GM21360 (cell line): Measurements from ENCODE around the gene EMC9.

Source experiments
- ATAC-seq: cut with Tn5 transposase; IDR thresholded peaks from one replicate; pipeline ENCODE4 v1.9.1; 2021; ENCODE audit warnings: mild to moderate bottlenecking, moderate library complexity; ENCODE audit not compliant: unreplicated experiment

EMC9 gene

GRCh38 chr14:24150061-24150460 is 8.7 kb upstream of the EMC9 start:
- no peak for ATAC-seq

- ATAC-seq = no peak
Observed at GRCh38 chr14:24149302-24149969, 8.0 kb upstream of the EMC9 start.

- no peak for ATAC-seq
Observed at GRCh38 chr14:24147761-24148428, 6.5 kb upstream of the EMC9 start.

- peak; percentile 71 for ATAC-seq
Observed at GRCh38 chr14:24146978-24147760, 5.8 kb upstream of the EMC9 start, which contains the start of gene RNF31. Gene RNF31 (plus strand): TSS chr14:24147498. CDS start chr14:24147699, 201 bp downstream.

- ATAC-seq = peak; percentile 60
Observed at GRCh38 chr14:24146453-24146977, 5.1 kb upstream of the EMC9 start, which contains the start of gene PSME2. Gene PSME2 (minus strand): TSS chr14:24146610. CDS start chr14:24146581, 29 bp downstream.

- ATAC-seq = no peak
Observed at GRCh38 chr14:24145690-24146452, 4.5 kb upstream of the EMC9 start.

GRCh38 chr14:24145219-24145618 is 3.8 kb upstream of the EMC9 start:
- ATAC-seq = no peak

- ATAC-seq = no peak
Observed at GRCh38 chr14:24144451-24144850, 3.1 kb upstream of the EMC9 start.

- no peak for ATAC-seq
Observed at GRCh38 chr14:24143511-24143910, 2.1 kb upstream of the EMC9 start.

GRCh38 chr14:24139272-24139934 is 2.0 kb downstream of the EMC9 start:
- ATAC-seq = no peak

GRCh38 chr14:24138396-24139271 is 2.8 kb downstream of the EMC9 start:
- no peak for ATAC-seq

- no peak for ATAC-seq
Observed at GRCh38 chr14:24137529-24138395, 3.6 kb downstream of the EMC9 start.

- ATAC-seq = no peak
Observed at GRCh38 chr14:24136684-24137528, 4.5 kb downstream of the EMC9 start.

- ATAC-seq = peak; percentile 70
Observed at GRCh38 chr14:24135834-24136683, 5.3 kb downstream of the EMC9 start, which contains the start of gene PSME1. Gene PSME1 (plus strand): TSS chr14:24136194. CDS start chr14:24136263, 69 bp downstream.

GRCh38 chr14:24135584-24135833 is 5.9 kb downstream of the EMC9 start:
- peak; percentile 8 for ATAC-seq

- no peak for ATAC-seq
Observed at GRCh38 chr14:24133735-24134134, 7.7 kb downstream of the EMC9 start.

- ATAC-seq = no peak
Observed at GRCh38 chr14:24132976-24133375, 8.4 kb downstream of the EMC9 start.
